ENCODE results near the gene KSR2. TPM values are rescaled to one million over a fixed set of nuclear protein-coding genes. Genes with fewer than 3 reads are reported as not detected.

Gene KSR2
- total and polyA plus RNA-seq, 2 of the 4 experiments (the other 2 are of a cell fraction): not detected

GRCh38 chr12:117450209-117450608, 518.6 kb downstream of the KSR2 start:
- H3K9me1 ChIP-seq (ENCODE audit: insufficient read depth, low read length): no peaks in the 10 kb centered on the region

More at GRCh38 chr12:117450209-117450608, 518.6 kb downstream of the KSR2 start:
- Histone ChIP-seq H3K9me3 (ENCODE audit: control insufficient read depth, insufficient read depth, low read length) (peaks cover 41% of the 10 kb centered on the region), H3K79me1 (ENCODE audit: low read depth in 1 of 2, low read length in 2 of 2) (no peaks in the 10 kb centered on the region), H4K91ac (ENCODE audit: insufficient read depth, low read depth, low read length) (no peak overlapping the region), H3K18ac (ENCODE audit: low read depth, low read length) (no peak overlapping the region), H2AFZ (replicated peaks; ENCODE audit: low read length, poor library complexity) (no peak overlapping the region), H3K27ac (ENCODE audit: insufficient read depth, low read length) (no peak overlapping the region), H2BK120ac (ENCODE audit: low read depth, low read length) (no peak overlapping the region), H3K23ac (ENCODE audit: low read depth, low read length) (no peak overlapping the region), H2BK15ac (ENCODE audit: low read depth, low read length) (no peak overlapping the region), H3K56ac (ENCODE audit: extremely low read depth, insufficient read depth, low read length) (no peak overlapping the region), H4K20me1 (ENCODE audit: insufficient read depth, low read length) (no peaks in the 10 kb centered on the region), H3K36me3 (ENCODE audit: control insufficient read depth, insufficient read depth, low read length) (no peaks in the 10 kb centered on the region), H4K8ac (ENCODE audit: low read depth in 2 of 2, low read length in 2 of 2) (no peak overlapping the region), H3K4me2 (ENCODE audit: low read depth, low read length) (no peak overlapping the region), H3K4ac (ENCODE audit: low read depth, low read length) (no peak overlapping the region), H3K27me3 (ENCODE audit: control insufficient read depth, insufficient read depth, low read length) (no peaks in the 10 kb centered on the region), H2AK5ac (ENCODE audit: low read depth, low read length) (no peak overlapping the region), H2BK5ac (ENCODE audit: low read depth, low read length, poor library complexity, severe bottlenecking) (no peak overlapping the region), H3K9ac (ENCODE audit: low read depth, low read length) (no peak overlapping the region), H4K5ac (ENCODE audit: low read depth, low read length) (no peak overlapping the region), H2AK9ac (replicated peaks; ENCODE audit: low read depth, low read length, poor library complexity) (no peak overlapping the region), H2BK20ac (ENCODE audit: low read depth, low read length) (no peak overlapping the region), H3K4me3 (ENCODE audit: insufficient read depth, low read depth, low read length) (no peak overlapping the region), H3K4me1 (ENCODE audit: control insufficient read depth, insufficient read depth, low read length) (no peaks in the 10 kb centered on the region), H3K14ac (replicated peaks; ENCODE audit: low read depth, low read length) (no peak overlapping the region)
- no CpG with 5 or more reads among the region's 5 CpGs for WGBS, 2 experiments (ENCODE audit: extremely low coverage in 2 of 2, insufficient read length in 1 of 2)
- BruUV-seq (replicated peaks): no TSS peak
- in situ Hi-C loops (cut with MboI; ENCODE audit: low sequenced_read_pairs): no loop called here
- CTCF ChIA-PET: no interaction called here
- POLR2A ChIA-PET (ENCODE audit: unreplicated experiment): no interaction called here
- dilution Hi-C loops (cut with HindIII; ENCODE audit: low sequenced_read_pairs, unreplicated experiment): no loop called here
- no peak for ATAC-seq (ENCODE audit: low read depth)
- no peak for DNase-seq
- intact Hi-C loops (cut with micrococcal nuclease): no loop called here
- no peak for TF ChIP-seq RAD21 (IDR thresholded peaks at IDR 0.05; ENCODE audit: low read length)
- TF ChIP-seq NFE2L2 (IDR thresholded peaks at IDR 0.05; ENCODE audit: low read depth, low read length): no peak
- TF ChIP-seq CHD1 (IDR thresholded peaks at IDR 0.05; ENCODE audit: low read depth, low read length): no peak
- TF ChIP-seq CEBPB (IDR thresholded peaks at IDR 0.05; ENCODE audit: low read depth, low read length): no peak
- TF ChIP-seq CTCF (conservative IDR thresholded peaks at IDR 0.05; ENCODE audit: low read depth, low read length): no peak
- TF ChIP-seq RCOR1 (IDR thresholded peaks at IDR 0.05; ENCODE audit: insufficient replicate concordance, low read length): no peak
- no peak for TF ChIP-seq USF2 (IDR thresholded peaks at IDR 0.05; ENCODE audit: low read depth, low read length)
- no peak for TF ChIP-seq MXI1 (IDR thresholded peaks at IDR 0.05; ENCODE audit: borderline replicate concordance, low read depth, low read length)
- no peak for TF ChIP-seq POLR2A (IDR thresholded peaks at IDR 0.05; ENCODE audit: low read depth, low read length)

Data from IMR-90 (cell line).